GM21526 (cell line): ENCODE data around the gene COL5A1.

ENCODE experiments used
- ATAC-seq: cut with Tn5 transposase; IDR thresholded peaks from one replicate; pipeline ENCODE4 v1.9.1; 2021; ENCODE audit warnings: moderate library complexity; ENCODE audit not compliant: unreplicated experiment, low FRiP score

The COL5A1 gene

DNA sequence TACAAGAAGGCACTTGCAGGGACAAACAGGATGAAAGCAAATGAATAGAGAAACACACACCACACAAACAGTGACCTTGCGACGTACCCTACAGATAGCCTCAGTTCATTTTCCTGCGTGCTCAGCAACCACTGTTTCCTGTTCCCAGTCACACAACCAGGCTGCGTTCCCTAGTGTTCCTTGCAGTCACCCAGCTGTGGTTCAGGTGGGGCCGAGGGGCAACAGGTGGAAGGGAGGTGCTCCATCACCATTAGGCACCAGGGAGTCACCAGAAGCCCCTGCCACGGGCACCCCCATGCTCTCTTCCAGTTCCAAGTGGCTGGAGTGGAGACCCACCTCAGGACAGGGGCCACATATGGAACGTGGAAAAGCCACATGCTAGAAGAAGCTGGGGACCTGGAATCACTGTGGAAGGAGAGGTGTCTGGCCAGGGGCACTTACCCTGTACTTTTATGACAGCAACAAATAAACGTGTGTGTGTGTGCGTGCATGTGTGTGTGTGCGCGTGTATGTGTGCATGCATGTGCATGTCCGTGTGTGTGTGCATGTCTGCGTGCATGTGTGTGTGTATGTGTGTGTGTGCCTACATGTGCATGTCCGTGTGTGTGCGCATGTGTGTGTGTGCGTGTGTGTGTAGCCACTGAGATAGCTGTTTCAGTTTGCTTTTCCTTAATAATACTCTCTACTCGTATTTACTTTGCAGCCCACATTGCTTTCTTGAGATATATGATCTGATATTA is 220.2 kb downstream of the COL5A1 start:
- ATAC-seq = no peak

DNA sequence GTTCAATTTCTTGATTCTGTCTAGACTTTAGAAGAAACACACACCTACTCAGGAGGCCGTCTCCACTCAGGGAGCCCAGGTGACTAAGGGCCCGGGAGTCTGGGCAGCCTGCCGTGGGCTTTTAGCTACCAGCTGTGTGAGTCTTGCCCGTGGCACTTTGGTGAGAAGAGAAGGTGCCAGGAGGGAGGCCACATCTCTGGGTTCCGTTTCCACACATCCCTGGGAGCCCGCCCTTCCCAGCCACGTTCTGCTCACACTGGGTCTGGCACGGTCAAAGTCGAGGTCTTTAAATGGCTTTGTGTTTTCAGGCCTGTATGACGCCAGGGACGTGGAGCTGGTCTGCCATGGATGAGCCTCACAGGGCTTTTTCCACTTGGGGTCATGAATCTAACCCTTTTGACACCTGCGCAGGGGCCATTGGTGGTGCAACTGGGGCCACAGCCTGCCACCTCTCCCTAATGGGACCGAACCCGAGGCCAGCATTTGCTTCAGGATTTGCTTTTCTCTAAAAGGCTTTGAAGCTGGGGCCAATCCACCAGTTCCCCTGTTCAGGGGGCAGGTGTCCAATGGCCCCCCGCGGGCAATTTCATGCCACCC is 221.8 kb downstream of the COL5A1 start:
- ATAC-seq = no peak

DNA sequence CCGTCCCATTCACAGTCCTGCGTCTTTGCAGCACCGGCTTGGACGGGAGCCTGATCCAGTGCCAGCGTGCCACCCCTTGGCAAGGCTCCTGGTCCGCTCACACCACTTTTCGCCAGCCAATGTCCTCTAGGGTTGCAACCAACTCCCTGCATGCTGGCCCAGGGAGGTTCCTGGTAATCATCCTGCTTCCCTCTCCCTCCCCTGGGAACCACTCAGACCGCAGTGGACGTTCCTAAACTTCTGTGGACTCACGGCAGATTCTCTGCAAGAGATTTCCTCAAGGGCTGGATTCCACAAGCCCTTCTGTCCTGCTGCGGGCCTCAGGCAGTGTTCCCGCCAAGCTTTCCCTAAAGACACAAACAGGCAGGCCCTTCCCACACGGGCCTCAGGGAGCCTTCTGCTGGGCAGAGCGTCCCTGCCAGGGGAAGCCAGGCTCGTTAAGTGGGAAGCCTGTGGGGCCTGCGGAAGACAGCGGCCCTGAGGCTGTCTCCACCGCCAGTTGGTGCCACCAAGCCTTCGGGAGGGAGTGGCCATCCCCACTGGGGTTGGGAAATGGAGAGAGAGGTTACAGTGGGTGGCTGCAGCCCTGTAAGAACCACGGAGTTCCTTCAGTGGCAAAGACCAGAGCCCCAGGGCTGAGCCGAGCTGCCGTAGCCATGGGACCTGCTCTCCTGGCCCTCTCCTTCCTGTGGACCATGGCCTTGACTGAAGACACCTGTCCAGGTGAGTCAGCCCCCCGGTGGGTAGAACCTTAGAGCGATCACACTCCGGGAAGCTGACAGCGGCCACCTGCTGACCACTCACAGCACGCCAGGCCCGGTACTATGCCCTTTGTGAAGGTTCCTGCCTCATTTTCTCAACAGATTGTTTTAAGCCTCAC is 222.6 kb downstream of the COL5A1 start:
- ATAC-seq = no peak

DNA sequence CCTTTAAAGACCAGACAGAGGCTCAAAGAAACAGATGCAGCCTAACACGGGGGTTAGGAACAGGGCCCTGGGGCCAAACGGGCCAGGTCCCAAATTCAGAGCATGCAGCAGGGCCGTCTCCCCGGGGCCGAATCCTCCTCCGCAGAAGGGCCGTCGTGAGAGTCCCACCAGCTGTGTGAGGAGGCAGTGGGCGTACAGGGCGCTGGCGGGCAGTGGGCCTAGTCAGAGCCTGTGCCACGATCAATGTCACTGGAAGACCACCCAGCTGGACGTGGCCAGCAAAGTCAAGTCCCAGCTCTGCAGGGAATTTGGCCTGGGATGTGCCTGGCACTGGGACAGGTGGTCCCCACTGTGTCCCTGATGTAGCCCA is 223.2 kb downstream of the COL5A1 start:
- no peak for ATAC-seq

DNA sequence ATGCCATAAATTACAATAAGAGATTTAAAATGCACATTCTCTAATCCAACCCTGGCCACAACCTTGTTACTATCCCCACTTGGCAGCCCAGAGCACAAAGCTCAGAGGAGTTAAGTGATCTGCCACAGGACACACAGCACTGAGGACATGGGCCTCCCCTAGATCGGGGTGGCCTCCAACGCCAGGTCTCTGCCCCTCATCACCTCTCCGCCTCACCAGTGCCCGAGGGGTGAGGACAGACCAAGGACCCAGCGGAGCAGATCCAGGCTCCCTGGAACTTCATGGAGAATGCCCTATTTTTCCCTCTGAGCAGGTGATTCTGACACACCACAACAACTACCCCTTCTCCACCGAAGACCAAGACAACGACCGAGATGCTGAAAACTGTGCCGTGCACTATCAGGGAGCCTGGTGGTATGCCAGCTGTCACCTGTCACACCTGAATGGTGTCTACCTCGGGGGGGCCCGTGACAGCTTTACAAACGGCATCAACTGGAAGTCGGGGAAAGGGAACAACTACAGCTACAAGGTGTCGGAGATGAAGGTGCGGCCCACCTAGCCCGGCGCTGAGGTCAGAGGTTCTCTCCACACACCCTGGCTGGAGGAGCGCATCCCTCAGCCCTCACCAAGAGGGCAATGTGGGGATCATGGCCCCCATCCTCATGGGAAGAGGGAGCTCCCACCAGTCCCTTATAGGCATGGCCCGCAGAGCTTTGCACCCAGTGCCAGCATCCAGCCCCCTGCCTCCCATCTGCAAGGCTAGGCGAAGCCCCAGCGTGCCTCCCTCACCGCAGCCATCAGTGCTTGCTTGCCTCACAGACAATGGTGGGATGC is 226.5 kb downstream of the COL5A1 start:
- ATAC-seq = no peak

DNA sequence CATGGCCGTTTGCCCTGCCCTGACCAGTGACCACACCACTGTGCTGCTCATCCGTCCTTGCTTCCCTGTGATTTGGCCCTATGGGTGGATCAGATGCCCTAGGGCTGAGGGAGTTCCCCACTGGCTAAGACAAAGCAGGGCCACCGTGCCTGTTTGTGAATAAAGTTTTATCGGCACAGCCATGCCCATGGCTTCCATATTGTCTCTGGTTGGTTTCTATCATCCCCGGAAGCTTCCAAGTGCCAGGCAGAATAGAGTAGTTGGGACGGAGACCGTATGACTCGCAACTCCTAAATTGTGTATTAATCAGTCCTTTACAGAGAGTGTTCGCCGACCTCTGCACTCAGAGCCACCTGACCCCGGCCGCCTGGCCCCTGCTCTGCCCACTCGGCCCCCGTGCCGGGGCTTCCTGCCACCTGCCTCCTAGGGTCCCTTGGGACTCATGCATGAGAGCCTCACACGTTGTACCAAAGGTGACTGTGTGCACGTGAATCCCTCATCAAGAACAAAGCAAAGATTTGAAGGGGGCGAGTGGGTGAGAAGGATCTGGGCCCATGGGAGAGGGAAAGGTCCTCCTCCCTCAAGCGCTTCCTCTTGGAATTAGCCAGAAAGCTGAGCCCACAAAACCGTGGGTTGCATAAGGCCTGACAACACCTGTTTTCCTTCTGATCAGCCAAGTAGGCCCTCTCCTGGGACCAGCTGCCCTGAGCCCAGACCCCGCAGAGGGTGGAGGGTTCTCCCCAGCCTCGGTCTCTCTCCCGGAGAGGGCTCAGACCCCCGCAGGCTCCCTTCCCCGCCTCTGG is 227.3 kb downstream of the COL5A1 start:
- no peak for ATAC-seq

DNA sequence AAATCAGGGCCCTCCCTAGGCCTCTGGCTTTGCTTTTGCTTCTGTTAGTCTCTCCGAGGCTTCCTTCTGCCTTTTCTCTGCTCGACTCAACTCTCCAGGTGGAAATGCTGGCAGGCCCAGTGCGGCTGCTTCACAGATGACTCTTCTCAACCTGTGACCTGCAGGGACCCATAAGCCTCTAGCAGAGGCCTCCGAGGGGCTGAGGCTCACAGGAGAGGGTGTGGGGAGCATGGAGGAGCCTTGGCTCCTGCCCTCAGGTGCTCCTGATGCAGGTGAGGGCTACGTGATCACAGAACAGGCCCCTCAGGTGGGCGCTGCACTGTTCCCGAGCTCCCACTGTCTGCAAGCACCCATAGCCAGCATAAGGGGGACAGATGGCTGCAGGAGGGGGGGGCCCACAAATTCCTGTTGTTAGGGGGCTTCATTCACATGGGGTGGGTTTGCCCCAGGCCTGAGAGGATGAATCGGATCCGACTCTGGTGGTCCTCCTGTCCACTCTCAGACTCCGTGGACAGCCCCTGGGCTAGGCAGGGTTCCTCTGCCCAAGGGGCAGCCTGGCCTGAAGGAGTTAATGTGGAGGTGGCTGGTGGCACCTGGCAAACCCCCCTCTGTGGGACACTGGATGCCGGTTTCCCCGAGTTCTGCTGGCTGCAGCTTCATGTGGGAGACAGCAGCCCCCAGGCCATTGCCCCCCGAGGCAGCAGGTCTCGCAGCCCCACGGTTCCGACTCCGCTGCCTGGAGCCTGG is 228.1 kb downstream of the COL5A1 start:
- no peak for ATAC-seq

DNA sequence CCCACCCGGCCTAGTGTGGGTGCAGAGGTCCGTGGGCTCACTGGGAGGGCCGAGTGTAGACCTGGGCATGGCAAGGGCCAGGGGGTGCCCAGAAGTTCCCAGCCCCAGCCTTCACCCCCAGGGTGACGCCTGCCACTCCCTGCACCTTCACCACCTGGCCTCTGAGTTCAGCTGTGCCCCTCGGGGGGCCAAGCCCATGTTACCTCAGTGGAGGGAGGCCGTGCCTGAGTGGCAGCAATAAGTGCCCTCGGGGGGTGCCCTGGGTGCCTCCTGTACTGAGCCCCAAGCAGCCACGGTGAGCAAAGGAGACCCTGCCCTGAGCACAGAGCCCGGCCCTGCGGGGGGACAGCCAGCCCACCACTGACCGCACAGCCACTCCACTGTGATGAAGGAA is 228.7 kb downstream of the COL5A1 start:
- no peak for ATAC-seq

DNA sequence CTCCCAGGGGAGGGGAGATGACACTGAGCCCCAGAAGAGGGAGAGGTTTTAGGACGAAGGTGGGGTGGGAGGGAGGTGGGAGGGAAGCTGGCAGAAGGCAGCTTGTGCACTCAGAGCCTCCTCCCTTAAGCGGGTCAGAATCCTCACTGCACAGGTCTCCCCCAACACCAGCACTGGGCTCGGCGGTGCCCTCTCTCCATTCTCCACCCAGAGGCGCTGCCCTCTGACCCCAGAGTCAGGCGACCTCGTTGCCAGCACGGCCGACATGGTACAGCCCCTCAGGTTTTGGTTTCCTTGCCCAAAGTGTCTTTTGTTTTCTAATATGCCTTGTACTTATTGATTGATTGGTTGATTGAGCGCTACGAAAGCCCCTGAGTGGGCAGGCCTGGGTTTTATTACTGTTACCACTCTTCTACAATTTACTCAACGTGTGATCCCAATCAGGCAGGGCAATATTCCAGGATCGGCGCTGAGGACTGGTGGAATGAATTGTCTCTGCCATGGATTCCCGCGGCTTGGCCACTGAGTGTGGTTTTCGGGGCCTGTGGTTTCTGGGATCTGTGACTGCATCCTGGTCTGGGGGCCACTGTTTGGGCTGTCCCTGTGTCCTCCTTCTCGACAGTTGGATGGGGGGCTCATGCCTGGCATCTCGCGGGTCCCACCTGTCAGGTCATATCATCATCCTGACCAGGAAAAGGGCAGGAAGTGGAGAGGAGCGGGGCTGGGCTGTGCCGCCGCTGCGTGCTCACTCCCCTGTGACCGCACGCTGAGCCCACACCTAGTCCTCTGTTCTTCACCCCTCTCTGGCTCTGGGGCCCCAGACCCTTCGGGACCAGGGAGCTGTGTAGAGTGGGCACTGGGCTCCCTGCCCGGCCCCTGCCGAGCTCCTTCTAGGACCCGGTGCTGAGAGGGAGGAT is 229.4 kb downstream of the COL5A1 start:
- no peak for ATAC-seq

DNA sequence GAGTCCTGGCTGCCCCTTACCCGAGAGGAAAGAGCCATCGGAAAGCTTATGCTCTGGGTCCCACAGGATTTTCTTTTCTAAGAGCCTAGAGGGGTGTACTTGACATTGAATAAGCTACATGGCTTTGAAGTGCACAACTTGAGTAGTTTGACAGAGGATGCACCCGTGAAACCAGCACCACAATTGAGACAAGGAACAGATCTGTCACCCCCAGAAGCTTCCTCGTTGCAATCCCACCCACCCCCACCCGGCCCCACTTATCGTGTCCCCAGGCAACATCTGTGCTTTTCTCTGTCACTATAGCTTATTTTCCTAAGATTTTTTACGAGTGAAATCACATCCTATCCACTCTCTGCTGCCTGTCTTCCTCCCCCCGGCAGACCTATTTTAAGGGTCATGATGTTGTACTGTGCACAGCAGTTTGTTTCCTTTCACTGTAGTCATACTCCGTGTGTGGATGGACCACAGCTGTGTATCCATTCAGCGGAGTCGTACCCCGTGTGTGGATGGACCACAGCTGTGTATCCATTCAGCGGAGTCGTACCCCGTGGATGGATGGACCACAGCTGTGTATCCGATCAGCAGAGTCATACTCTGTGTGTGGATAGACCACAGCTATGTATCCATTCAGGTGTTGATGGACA is 230.2 kb downstream of the COL5A1 start:
- no peak for ATAC-seq

DNA sequence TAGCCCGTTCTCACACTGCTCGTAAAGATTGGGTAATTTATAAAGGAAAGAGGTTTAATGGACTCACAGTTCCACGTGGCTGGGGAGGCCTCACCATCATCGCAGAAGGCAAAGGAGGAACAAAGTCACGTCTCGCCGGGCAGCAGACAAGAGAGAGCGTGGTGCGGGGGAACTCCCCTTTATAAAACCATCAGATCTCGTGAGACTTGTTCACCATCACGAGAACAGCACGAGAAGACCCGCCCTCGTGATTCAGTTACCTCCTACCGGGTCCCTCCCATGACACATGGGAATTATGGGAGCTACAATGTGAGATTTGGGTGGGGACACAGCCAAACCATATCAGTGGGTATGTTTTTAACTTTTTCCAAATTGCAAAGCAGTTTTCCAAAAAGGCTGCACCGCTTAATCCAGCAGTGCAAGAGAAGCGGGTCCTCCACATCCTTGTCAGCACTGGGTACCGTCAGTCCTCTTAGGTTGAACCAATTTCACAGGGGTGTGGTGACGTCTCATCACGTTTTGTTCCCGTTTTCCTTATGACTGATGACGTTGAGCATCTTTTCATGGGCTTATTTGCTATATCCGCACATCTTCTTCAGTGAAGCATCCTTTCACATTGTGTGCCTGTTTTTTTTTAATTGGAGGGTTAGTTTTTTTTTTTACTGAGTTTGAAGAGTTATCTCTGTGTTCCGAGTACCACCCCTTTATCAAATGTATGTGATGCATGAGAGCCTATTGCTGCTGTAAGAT is 231.1 kb downstream of the COL5A1 start:
- no peak for ATAC-seq

DNA sequence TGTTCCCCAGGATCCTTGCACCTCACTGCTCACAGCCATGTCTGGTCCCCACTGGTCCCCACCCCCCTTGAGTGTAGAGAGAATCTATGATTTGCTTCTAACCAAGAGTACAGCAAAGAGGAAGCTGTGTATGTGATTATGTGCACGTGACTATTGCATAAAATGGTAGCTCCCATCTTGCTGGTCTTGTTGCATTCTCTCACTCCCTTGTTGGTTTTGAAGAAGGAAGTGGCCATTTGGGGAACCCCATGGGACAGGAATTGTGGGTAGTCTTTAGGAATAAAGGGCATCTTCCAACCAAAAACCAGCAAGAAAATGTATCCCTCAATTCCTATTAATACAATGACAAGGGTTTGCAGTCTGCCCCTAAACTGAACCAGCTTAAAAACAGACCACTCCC is 233.8 kb downstream of the COL5A1 start:
- no peak for ATAC-seq

DNA sequence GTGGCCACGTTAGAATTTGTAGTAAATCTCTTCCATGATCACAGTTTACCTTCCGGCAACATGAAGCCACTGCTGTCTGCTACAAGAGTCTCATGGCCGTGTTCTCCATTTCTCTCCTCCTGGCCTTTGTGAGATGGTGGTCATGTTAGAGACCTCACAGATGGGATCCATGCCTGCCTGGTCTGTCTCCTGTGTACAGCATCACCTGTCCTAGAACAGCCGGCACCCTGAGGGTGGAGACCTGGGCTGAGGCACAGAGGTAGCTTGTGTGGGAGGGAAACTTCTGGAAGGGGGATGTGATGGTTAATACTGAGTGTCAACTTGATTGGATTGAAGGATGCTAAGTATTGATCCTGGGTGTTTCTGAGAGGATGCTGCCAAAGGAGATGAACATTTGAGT is 235.9 kb downstream of the COL5A1 start:
- no peak for ATAC-seq

DNA sequence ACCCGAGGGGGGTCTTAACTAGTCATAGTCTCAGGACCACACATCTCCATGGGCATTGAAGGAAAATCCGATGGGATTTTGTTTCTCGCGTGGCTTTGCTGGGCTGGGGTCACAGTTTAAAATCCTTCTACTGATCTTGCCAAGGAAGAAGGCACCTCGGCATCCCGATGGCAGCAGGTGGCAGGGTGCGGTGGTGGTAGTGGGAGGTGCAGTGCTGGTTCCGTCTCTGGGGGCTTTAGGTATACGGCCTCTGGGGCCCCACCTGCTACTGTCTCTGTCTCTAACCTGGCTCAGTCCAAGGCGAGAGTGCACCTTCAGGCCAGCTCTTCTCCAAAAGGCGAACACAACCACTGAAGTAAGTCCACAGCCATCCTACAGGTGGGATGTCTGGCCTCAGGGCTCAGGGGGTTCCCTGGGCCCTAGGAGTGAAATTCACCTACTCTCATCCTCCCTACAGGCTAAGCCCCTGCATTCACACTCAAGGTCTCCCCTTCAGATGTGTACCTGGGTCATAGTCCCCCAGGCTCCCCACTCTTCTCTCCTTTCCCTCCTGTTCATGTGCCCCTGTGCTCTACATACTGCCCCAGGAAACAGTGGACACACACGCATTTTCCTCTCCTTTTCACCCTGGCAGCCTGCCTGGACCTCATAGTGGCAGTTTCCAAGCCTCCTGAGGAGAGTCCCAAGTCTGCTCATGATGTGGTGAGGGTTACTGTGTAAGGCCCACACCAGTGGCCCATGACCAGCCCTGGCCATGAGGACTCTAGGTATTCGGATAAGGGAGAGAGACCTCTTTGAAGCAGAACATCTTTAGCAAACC is 238.3 kb downstream of the COL5A1 start:
- ATAC-seq = no peak

DNA sequence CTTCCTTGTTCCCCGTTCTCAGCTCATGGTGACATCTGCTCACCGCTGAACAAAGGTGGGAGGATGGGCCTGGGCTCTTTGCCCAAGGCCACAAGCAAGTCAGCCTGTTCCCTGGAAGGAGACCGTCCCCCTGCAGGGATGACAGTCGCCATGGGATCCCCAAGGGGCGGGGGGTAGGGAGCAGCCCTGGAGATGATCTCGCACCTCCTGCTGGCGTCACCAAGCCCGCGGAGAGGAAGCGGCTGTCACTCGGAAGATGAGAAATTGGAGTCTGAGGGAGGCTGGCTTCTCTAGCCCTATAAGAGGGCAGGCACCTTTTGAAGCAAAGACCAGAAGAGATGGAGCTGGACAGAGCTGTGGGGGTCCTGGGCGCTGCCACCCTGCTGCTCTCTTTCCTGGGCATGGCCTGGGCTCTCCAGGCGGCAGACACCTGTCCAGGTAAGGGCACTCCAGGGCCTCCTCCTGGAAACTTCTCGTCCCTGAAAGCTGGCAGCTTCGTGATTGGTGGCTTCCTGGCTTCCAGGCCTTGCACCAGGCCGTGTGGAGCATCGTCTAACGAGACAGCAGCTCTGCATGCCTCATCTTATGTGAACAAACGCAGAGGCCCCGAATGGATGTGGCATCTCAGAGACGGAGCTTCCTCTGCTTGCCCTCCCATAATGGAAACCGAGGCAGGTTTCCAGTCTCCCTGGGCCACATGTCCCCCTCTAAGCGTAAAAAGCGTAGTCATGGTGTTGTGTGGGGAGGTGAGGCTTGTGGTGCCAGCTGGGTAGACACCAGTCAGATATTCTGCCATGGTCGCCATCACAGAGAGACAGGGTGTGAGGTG is 239.1 kb downstream of the COL5A1 start, which contains the start of gene FCN2:
FCN2 (plus strand) TSS at position 327 of the 829 bp plus-strand sequence; CDS start at position 339, 12 bp downstream.
- no peak for ATAC-seq
